D721Med (cell line): ENCODE data around the gene SLC25A18.

ENCODE experiments used
- DNase-seq: peaks from one replicate; pipeline ENCODE4 v3.0.0; 2011; ENCODE audit warnings: low spot score; ENCODE audit not compliant: insufficient read length
- FAIRE-seq: peaks from 2 replicates; lab custom pipeline; 2011; peaks lifted over from hg19 to GRCh38; lab: Jason Lieb, UNC
- TF ChIP-seq, protein P1 (sequence below): IDR thresholded peaks from 2 replicates; pipeline ENCODE4 v1.5.1; 2012; ENCODE audit warnings: mild to moderate bottlenecking, control low read depth; ENCODE audit not compliant: insufficient read depth; ENCODE audit errors: missing control alignments

Gene SLC25A18

DNA sequence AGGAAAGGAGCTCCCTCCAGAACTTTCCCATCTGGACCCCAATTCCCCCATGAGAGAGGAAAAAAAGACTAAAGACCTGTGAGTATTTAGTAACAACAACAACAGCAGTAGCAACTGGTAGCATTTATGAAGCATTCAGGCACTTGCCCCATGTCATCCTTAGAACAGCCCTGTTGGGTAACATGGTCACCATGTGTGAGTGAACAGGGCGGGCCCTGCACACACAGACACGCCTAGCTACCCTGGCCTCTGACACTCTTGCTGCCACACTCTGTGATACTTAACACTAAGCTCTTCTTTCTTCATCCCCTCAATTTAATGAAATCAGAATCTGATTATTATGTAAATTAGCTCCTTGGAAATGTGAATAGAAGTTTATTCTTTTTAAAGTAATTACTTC, 26.1 kb upstream of the SLC25A18 start:
- FAIRE-seq (no peak), DNase-seq (no peak)

DNA sequence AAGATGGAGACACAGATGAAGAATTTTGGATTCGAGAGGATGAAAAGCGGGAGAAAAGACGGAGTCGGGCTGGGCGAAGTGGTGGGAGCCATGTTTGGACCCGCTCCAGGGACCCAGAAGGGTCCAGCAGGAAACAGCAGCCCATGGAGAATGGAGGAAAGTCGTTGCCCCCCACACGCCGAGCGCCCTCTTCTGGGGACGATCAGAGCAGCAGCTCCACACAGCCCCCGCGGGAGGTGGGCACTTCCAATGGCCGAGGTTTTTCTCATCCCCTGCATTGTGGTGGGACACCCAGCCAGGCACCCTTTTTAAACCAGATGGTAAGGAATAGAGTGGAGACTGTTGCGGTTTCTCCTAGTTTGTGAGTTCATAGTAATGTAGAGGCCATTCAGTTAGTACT, 22.8 kb upstream of the SLC25A18 start:
- DNase-seq (no peak), FAIRE-seq (no peak)
- TF ChIP-seq, protein P1, sequence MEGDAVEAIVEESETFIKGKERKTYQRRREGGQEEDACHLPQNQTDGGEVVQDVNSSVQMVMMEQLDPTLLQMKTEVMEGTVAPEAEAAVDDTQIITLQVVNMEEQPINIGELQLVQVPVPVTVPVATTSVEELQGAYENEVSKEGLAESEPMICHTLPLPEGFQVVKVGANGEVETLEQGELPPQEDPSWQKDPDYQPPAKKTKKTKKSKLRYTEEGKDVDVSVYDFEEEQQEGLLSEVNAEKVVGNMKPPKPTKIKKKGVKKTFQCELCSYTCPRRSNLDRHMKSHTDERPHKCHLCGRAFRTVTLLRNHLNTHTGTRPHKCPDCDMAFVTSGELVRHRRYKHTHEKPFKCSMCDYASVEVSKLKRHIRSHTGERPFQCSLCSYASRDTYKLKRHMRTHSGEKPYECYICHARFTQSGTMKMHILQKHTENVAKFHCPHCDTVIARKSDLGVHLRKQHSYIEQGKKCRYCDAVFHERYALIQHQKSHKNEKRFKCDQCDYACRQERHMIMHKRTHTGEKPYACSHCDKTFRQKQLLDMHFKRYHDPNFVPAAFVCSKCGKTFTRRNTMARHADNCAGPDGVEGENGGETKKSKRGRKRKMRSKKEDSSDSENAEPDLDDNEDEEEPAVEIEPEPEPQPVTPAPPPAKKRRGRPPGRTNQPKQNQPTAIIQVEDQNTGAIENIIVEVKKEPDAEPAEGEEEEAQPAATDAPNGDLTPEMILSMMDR: peak; percentile 5

More for the DNA sequence above, 26.1 kb upstream of the SLC25A18 start:
- TF ChIP-seq, protein P1: no peak

DNA sequence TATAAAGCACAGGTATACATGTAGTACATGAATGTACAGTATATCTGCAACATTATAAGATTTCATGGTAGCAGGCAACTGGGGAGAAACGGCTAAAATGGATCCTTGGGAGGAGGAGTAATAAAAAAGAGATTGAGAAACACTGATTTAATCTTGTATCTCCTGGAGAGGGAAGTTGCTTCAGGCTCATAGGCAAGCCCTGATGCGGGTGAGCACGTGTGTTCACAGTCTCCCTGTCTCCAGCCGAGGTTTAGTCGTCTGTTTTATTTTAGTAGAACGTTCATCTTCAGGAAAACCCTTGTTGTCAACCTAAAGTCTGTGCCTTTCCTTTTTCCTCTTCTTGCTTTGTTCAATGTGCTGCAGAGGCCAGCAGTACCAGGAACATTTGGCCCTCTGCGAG, 21.8 kb upstream of the SLC25A18 start:
- DNase-seq (no peak), FAIRE-seq (no peak)
- TF ChIP-seq, protein P1: no peak

DNA sequence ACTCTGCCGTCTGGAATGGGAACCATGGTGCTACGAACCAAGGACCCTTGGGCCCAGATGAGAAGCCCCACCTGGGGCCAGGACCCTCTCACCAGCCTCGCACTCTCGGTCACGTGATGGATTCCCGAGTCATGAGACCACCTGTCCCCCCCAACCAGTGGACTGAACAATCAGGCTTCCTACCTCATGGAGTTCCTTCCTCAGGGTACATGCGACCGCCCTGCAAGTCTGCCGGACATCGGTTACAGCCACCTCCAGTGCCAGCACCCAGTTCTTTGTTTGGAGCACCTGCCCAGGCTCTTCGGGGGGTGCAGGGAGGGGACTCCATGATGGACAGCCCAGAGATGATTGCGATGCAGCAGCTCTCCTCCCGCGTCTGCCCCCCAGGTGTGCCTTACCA, 20.8 kb upstream of the SLC25A18 start:
- no peak for DNase-seq
- no peak for FAIRE-seq
- TF ChIP-seq, protein P1: no peak

DNA sequence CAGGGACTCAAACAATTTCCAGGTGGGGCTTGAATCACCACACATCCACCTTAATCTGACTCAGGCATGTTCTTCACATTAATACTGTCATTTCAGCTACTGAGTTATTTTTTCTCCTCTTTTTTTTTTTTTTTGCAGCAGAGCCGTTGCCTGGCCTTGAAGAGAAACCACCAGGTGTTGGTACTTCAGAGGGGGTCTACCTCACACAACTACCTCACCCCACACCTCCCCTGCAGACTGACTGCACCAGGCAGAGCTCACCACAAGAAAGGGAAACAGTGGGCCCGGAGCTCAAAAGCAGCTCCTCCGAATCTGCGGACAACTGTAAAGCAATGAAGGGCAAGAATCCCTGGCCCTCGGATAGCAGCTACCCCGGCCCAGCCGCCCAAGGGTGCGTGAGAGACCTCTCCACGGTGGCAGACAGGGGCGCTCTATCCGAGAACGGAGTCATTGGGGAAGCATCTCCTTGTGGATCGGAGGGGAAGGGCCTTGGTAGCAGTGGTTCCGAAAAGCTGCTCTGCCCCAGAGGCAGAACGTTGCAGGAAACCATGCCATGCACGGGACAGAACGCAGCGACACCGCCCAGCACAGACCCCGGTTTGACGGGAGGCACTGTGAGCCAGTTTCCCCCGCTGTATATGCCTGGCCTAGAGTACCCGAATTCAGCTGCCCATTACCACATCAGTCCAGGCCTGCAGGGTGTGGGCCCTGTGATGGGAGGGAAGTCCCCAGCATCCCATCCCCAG, 15.1 kb upstream of the SLC25A18 start:
- DNase-seq (no peak), FAIRE-seq (no peak)
- TF ChIP-seq, protein P1: no peak

DNA sequence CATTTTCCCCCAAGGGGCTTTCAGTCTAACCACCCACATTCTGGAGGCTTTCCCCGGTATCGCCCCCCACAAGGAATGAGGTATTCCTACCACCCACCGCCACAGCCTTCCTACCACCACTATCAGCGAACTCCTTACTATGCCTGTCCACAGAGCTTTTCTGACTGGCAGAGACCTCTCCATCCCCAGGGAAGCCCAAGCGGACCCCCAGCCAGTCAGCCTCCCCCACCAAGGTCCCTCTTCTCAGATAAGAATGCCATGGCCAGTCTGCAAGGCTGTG, 14.6 kb upstream of the SLC25A18 start:
- TF ChIP-seq, protein P1: no peak
- no peak for FAIRE-seq
- no peak for DNase-seq

DNA sequence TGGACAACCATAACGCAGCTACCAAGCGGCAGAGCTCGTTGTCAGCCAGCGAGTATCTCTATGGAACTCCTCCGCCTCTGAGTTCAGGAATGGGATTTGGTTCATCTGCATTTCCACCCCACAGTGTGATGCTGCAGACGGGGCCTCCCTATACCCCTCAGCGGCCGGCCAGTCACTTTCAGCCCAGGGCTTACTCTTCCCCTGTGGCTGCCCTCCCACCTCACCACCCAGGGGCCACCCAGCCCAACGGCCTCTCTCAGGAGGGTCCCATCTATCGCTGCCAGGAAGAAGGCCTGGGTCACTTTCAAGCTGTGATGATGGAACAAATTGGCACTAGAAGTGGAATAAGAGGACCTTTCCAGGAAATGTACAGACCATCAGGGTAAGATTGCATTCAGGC, 14.1 kb upstream of the SLC25A18 start:
- FAIRE-seq: no peak

More for the DNA sequence above, 14.1 kb upstream of the SLC25A18 start:
- DNase-seq: no peak
- TF ChIP-seq, protein P1: no peak
